ENCODE results near the gene TNS3. TPM values are rescaled to one million over a fixed set of nuclear protein-coding genes. Genes with fewer than 3 reads are reported as not detected.
A peak's percentile ranks its signal among the peaks of the same experiment; 100 is the strongest.

TNS3 gene
- total RNA-seq, 1 experiment from 2014 or later = 533 TPM

- in situ Hi-C loops (cut with HindIII; ENCODE audit: low pct_unique_long_range_greater_than_20kb, low sequenced_read_pairs) (no loop called here), intact Hi-C loops (cut with micrococcal nuclease; ENCODE audit: unreplicated experiment) (no loop called here)
- ChIA-PET POLR2A (no interaction called here), CTCF (no interaction called here)
- H3K36me3 ChIP-seq (ENCODE audit: control insufficient read depth, insufficient read depth, low read length) = peaks cover 46% of the 10 kb centered on the region
- ATAC-seq (peak; percentile 1; the same call in 1 of the 2 replicates), DNase-seq (ENCODE audit: low read depth, low spot score) (no peak)
- H3K9me3 ChIP-seq (ENCODE audit: control insufficient read depth, insufficient read depth, low read depth, low read length) = no peaks in the 10 kb centered on the region
- peaks cover 84% of the 10 kb centered on the region for H3K4me1 ChIP-seq (ENCODE audit: control insufficient read depth, insufficient read depth, low read length)
- no peak overlapping the region for H3K4me3 ChIP-seq (ENCODE audit: low read depth in 2 of 2, low read length in 2 of 2)
- TF ChIP-seq TCF7L2 (IDR thresholded peaks at IDR 0.05; ENCODE audit: low read depth, low read length) (no peak), SIN3A (IDR thresholded peaks at IDR 0.05; ENCODE audit: borderline replicate concordance, insufficient read depth, low read depth, low read length) (0 out of 2 replicates have a peak, but pooled peaks have one; percentile 27)
- H3K27me3 ChIP-seq (ENCODE audit: control insufficient read depth, insufficient read depth, low read length) = no peaks in the 10 kb centered on the region
- peak overlapping the region; percentile 73 for H3K27ac ChIP-seq (ENCODE audit: low read length)
- no TSS peak for BruUV-seq (replicated peaks)
Measured at GRCh38 chr7:47526466-47526865, 55.4 kb downstream of the TNS3 start.

GRCh38 chr7:47525066-47525623, 56.8 kb downstream of the TNS3 start:
- BruUV-seq (replicated peaks) = TSS peak; percentile 5
- TF ChIP-seq TCF7L2 (IDR thresholded peaks at IDR 0.05; ENCODE audit: low read depth, low read length) = no peak
- no peak for TF ChIP-seq POLR2AphosphoS5 (IDR thresholded peaks at IDR 0.05; ENCODE audit: low read depth, low read length)
- TF ChIP-seq SIN3A (IDR thresholded peaks at IDR 0.05; ENCODE audit: borderline replicate concordance, insufficient read depth, low read depth, low read length) = no peak
- TF ChIP-seq CTCF (IDR thresholded peaks at IDR 0.05) = no peak
- TF ChIP-seq REST (IDR thresholded peaks at IDR 0.05; ENCODE audit: insufficient read depth in 1 of 2, low read depth in 2 of 2, low read length in 1 of 2) = no peak
- intact Hi-C loops (cut with micrococcal nuclease; ENCODE audit: unreplicated experiment) = no loop called here
- Histone ChIP-seq H3K4me3 (ENCODE audit: low read depth in 2 of 2, low read length in 2 of 2) (no peak overlapping the region), H3K4me1 (ENCODE audit: control insufficient read depth, insufficient read depth, low read length) (peaks cover 86% of the 10 kb centered on the region), H3K27me3 (ENCODE audit: control insufficient read depth, insufficient read depth, low read length) (no peaks in the 10 kb centered on the region), H3K9me3 (ENCODE audit: control insufficient read depth, insufficient read depth, low read depth, low read length) (no peaks in the 10 kb centered on the region), H3K36me3 (ENCODE audit: control insufficient read depth, insufficient read depth, low read length) (peaks cover 49% of the 10 kb centered on the region), H3K27ac (ENCODE audit: low read length) (peak overlapping the region; percentile 76)
- ATAC-seq = no peak
- in situ Hi-C loops (cut with HindIII; ENCODE audit: low pct_unique_long_range_greater_than_20kb, low sequenced_read_pairs) = no loop called here
- CTCF ChIA-PET = interaction anchor here (0.6 kb wide), 1 partner anchor 749 kb away, joined by 4 read pairs; no protein-coding TSS in a partner anchor
- DNase-seq (ENCODE audit: low read depth, low spot score) = no peak
- POLR2A ChIA-PET = no interaction called here

- H3K9me3 ChIP-seq (ENCODE audit: control insufficient read depth, insufficient read depth, low read depth, low read length) = no peaks in the 10 kb centered on the region
- H3K4me3 ChIP-seq (ENCODE audit: low read depth in 2 of 2, low read length in 2 of 2) = no peak overlapping the region
- H3K27me3 ChIP-seq (ENCODE audit: control insufficient read depth, insufficient read depth, low read length) = no peaks in the 10 kb centered on the region
- no peak for DNase-seq (ENCODE audit: low read depth, low spot score)
- no peak for ATAC-seq
- peak overlapping the region; percentile 74 for H3K27ac ChIP-seq (ENCODE audit: low read length)
- TF ChIP-seq TCF7L2 (IDR thresholded peaks at IDR 0.05; ENCODE audit: low read depth, low read length) (no peak), SIN3A (IDR thresholded peaks at IDR 0.05; ENCODE audit: borderline replicate concordance, insufficient read depth, low read depth, low read length) (no peak)
- CTCF ChIA-PET = interaction anchor here (0.7 kb wide), 1 partner anchor 32 kb away, joined by 3 read pairs; no protein-coding TSS in a partner anchor
- H3K36me3 ChIP-seq (ENCODE audit: control insufficient read depth, insufficient read depth, low read length) = peaks cover 37% of the 10 kb centered on the region
- BruUV-seq (replicated peaks) = no TSS peak
- peaks cover 86% of the 10 kb centered on the region for H3K4me1 ChIP-seq (ENCODE audit: control insufficient read depth, insufficient read depth, low read length)
- intact Hi-C loops (cut with micrococcal nuclease; ENCODE audit: unreplicated experiment) = no loop called here
- in situ Hi-C loops (cut with HindIII; ENCODE audit: low pct_unique_long_range_greater_than_20kb, low sequenced_read_pairs) = no loop called here
- POLR2A ChIA-PET = no interaction called here
Measured at GRCh38 chr7:47523401-47523800, 58.5 kb downstream of the TNS3 start.
